GM18858 (cell line): ENCODE data around the gene BLTP3B.

Source experiments
- ATAC-seq: cut with Tn5 transposase; IDR thresholded peaks from one replicate; pipeline ENCODE4 v1.9.1; 2021; ENCODE audit not compliant: unreplicated experiment

The BLTP3B gene

GRCh38 chr12:100123316-100124095, 19.2 kb downstream of the BLTP3B start:
- ATAC-seq = no peak

DNA sequence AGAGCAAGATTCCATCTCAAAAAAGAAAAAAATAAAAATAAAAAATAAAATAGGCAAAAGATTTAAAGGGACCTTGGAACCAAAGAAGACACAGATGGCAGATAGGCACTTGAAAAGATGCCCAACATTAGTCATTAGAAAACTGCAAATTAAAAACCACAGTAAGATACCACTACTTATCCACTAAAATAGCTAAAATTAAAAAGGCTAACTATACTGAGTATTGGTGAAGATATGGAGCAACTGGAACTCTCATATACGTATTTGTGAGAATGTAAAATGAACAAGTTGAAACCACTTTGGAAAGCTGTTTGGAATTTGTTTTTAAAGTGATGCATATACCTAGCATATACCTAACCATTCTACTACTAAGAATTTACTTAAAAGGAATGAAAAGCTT, 22.3 kb downstream of the BLTP3B start:
- no peak for ATAC-seq

DNA sequence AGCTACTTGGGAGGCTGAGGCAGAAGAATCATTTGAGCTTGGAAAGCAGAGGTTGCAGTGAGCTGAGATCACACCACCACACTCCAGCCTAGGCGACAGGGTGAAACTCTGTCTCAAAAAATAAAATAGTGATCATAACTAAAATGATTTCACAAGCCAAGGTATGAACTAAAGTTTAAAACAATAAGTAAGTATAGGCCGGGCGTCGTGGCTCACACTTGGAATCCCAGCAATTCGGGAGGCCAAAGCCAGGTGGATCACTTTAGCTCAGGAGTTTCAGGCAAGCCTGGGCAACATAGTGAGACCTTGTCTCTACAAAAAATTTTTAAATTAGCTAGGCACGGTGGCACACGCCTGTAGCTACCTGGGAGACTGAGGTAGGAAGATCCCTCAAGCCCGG, 27.4 kb downstream of the BLTP3B start:
- no peak for ATAC-seq

DNA sequence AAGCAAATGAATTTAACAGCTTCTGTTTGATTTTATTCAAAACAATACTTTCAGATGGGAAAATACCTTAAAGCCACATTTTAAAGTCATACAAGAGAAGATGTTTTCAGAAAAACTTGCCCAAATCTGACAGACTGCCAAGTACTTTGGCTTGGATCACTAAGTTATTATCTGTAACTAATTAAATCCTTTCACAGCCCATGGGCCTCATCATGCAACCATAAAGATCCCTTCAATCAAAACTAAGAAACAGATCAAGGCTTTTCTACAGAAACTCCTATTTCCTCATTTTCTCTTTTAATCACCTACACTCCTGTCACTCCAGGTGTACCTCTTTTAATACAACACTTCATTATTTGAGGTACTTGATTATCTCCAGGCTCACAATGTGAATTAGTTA, 28.1 kb downstream of the BLTP3B start:
- ATAC-seq = no peak

DNA sequence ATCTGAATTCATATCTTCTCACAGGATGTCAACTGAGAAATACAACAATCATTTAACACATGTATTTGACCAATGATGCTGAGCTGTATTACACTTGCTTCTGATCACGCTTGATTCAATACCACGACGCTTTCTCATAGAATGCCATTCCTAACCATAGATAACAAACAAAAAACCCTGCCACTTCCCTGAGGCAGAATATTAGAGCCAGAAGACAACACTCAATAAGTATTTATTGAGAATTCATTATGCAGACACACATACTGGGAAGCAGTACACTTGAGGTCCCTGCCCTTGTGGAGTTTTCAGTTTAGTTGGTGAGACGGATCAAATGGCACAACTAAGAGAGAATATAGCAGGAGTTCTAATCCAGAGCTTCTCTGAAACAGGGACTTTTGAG, 32.4 kb downstream of the BLTP3B start:
- no peak for ATAC-seq

GRCh38 chr12:100106861-100107260, 35.8 kb downstream of the BLTP3B start:
- no peak for ATAC-seq

DNA sequence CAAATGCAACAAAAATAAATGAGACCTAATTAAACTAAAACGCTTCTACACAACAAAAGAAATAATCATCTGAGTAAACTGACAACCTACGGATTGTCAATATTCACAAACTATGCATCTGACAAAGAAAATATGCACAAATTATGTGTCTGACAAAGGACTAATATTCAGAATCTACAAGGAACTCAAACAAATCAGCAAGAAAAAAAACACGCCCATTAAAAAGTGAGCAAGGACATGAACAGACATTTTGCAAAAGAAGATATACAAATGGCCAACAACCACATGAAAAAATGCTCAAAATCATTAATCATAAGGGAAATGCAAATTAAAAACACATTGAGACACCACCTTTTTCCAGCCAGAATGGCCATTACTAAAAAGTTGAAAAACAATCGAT, 37.0 kb downstream of the BLTP3B start:
- ATAC-seq = no peak

DNA sequence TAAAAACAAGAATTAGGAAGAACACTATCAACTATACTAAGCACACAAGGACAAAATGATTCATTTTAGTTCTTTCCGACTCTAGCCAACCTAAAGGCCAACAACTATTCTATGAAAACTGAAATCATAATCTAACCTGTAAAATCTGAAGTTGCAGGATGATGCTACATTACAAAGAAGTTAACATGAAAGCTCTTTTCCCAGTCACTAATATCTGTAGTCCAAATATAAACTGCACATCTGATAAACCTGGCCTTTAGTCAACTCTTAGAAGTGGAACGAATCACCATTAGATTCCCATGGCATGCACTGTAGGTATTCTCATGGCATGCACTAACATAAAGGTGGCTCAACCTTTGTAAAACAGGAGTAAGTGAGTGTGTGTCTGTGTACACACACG, 41.7 kb downstream of the BLTP3B start:
- no peak for ATAC-seq
